HG03135 (cell line): ENCODE measurements around the gene LBP.
"Not testable (repeated sequence)": the region's sequence is repeated elsewhere in the genome, so short reads cannot be mapped to it uniquely, and the experiment has no call there.

Experiments used
- ATAC-seq: cut with Tn5 transposase; IDR thresholded peaks from one replicate; pipeline ENCODE4 v1.9.1; 2021; ENCODE audit warnings: mild to moderate bottlenecking, moderate library complexity; ENCODE audit not compliant: unreplicated experiment

LBP gene

GRCh38 chr20:38346247-38346651 is at the start of gene LBP:
TSS of gene LBP (plus strand) at chr20:38346482. CDS start at chr20:38346517, 35 bp downstream.
- no peak for ATAC-seq

- ATAC-seq, result no peak
These were observed 48.2 kb upstream of the LBP start for GRCh38 chr20:38297916-38298674.

GRCh38 chr20:38298768-38299288 is 47.5 kb upstream of the LBP start:
- no peak for ATAC-seq

GRCh38 chr20:38299963-38300362 is 46.3 kb upstream of the LBP start:
- no peak for ATAC-seq

- no peak for ATAC-seq
These were observed 45.8 kb upstream of the LBP start for GRCh38 chr20:38300438-38300837.

- no peak for ATAC-seq
These were observed 45.0 kb upstream of the LBP start for GRCh38 chr20:38301309-38301708.

GRCh38 chr20:38302786-38303185 is 43.5 kb upstream of the LBP start:
- ATAC-seq, result no peak

GRCh38 chr20:38303908-38304379 is 42.3 kb upstream of the LBP start, which contains the start of gene BPI:
TSS of gene BPI (plus strand) at chr20:38304156. CDS start at chr20:38304224, 68 bp downstream.
- no peak for ATAC-seq

- ATAC-seq, result no peak
These were observed 41.3 kb upstream of the LBP start for GRCh38 chr20:38304845-38305447.

GRCh38 chr20:38305541-38305940 is 40.7 kb upstream of the LBP start:
- ATAC-seq, result no peak

GRCh38 chr20:38306379-38306778 is 39.9 kb upstream of the LBP start:
- no peak for ATAC-seq

GRCh38 chr20:38307371-38308046 is 38.8 kb upstream of the LBP start:
- no peak for ATAC-seq

- no peak for ATAC-seq
These were observed 38.2 kb upstream of the LBP start for GRCh38 chr20:38308047-38308438.

GRCh38 chr20:38308447-38308846 is 37.8 kb upstream of the LBP start:
- no peak for ATAC-seq

GRCh38 chr20:38311091-38311490 is 35.2 kb upstream of the LBP start:
- no peak for ATAC-seq

- no peak for ATAC-seq
These were observed 34.8 kb upstream of the LBP start for GRCh38 chr20:38311491-38311890.

- no peak for ATAC-seq
These were observed 32.6 kb upstream of the LBP start for GRCh38 chr20:38313676-38314075.

GRCh38 chr20:38314350-38314749 is 31.9 kb upstream of the LBP start:
- ATAC-seq, result not testable (repeated sequence)

GRCh38 chr20:38315290-38315966 is 30.9 kb upstream of the LBP start:
- ATAC-seq, result no peak

- no peak for ATAC-seq
These were observed 29.9 kb upstream of the LBP start for GRCh38 chr20:38316341-38316740.

GRCh38 chr20:38317422-38317821 is 28.9 kb upstream of the LBP start:
- no peak for ATAC-seq
